Transverse colon (tissue), 4 donors: ENCODE data around the gene KRTAP10-6.
A peak's percentile ranks its signal among the peaks of the same experiment; 100 is the strongest.

Source experiments
- CTCF ChIP-seq, 5 experiments: fragments of 200-600 bp in 3 of 5; fragments of 450-650 bp in 2 of 5; sonication (generic) in 3 of 5; IDR thresholded peaks; 1 replicate in 2 of 5; 2 replicates in 3 of 5; pipeline ENCODE4 v1.5.1; 2016 to 2017; ENCODE audit warnings: antibody characterized with exemption in 5 of 5, inconsistent platforms in 3 of 5, mild to moderate bottlenecking in 2 of 5, moderate library complexity in 1 of 5
- POLR2AphosphoS5 ChIP-seq, 3 donors: sonication (generic); formaldehyde crosslinking; IDR thresholded peaks; one replicate each; pipeline ENCODE4 v1.6.1; 2016; ENCODE audit warnings: antibody characterized with exemption in 3 of 3

- TF ChIP-seq CTCF (IDR thresholded peaks at IDR 0.05) (peak in 1 of 5 experiments; percentile 25), POLR2AphosphoS5 (IDR thresholded peaks at IDR 0.05) (no peak)
Observed at GRCh38 chr21:44618504-44618903, 26.2 kb upstream of the KRTAP10-6 start.
